DMS 273 (cell line): Measurements from ENCODE around the gene HECA.
"Not testable (repeated sequence)": the region's sequence is repeated elsewhere in the genome, so short reads cannot be mapped to it uniquely, and the experiment has no call there.

Experiments used
- DNase-seq: peaks from one replicate; lab custom pipeline; 2025; ENCODE audit not compliant: unreplicated experiment; lab: John Stamatoyannopoulos, UW

Gene HECA

GRCh38 chr6:139135578-139136545 lies 982 bp downstream of the HECA start:
- peak; percentile 71 for DNase-seq

GRCh38 chr6:139137706-139138105 lies 2.8 kb downstream of the HECA start:
- no peak for DNase-seq

- DNase-seq = not testable (repeated sequence)
These were observed 6.0 kb downstream of the HECA start for GRCh38 chr6:139140854-139141253.

- no peak for DNase-seq
These were observed 7.4 kb downstream of the HECA start for GRCh38 chr6:139142262-139142661.

GRCh38 chr6:139143111-139143510 lies 8.2 kb downstream of the HECA start:
- DNase-seq = no peak

DNA sequence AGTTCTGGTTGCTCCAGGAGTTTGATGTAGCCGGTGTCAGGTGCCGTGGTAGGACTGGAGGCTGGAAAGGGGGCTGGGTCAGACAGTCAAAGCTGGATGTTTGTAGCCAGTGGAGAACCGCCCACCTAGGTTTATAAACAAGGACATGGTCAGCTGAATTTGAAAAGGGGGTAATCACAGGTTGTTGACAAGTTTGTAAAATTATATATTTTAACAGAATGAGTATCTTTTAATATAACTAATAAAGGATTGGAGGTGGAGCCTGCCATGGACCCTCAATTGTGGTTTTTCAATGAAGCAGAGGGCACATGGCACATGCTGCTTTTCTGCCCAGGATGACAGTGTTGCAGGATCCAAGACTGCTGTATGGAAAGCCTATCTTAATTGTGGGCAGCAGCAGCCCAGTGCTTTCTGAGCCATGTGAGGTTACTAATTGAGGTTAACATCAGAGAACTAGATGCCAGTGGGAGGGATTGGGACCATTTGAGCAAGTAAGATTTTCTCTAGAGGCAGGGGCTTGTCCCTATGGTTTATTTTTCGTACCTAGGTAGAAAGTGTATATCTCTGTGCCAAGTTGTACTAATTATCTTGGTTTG lies 9.7 kb downstream of the HECA start:
- DNase-seq = peak; percentile 36

- no peak for DNase-seq
These were observed 10.8 kb downstream of the HECA start for GRCh38 chr6:139145661-139146060.

DNA sequence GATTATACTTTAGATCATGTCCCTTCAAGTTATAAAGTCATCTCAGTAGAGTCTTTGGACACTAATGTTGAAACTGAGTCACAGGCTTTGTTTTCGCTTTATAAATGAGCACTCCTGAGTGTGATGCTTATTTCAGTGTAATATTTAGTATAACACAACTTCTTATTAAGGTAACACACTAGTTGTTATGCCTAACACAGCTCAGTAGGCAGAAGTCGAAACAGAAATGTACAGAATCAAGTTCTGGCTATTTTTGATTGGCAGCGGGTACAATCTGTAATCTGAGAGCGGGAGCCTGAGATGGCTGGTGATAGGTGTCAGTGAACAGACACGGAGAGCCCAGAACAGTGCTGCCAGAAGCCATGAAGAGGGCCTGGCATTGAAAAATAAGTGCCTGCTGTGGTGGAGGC lies 11.4 kb downstream of the HECA start:
- peak; percentile 33 for DNase-seq

- no peak for DNase-seq
These were observed 12.7 kb downstream of the HECA start for GRCh38 chr6:139147628-139148027.

DNA sequence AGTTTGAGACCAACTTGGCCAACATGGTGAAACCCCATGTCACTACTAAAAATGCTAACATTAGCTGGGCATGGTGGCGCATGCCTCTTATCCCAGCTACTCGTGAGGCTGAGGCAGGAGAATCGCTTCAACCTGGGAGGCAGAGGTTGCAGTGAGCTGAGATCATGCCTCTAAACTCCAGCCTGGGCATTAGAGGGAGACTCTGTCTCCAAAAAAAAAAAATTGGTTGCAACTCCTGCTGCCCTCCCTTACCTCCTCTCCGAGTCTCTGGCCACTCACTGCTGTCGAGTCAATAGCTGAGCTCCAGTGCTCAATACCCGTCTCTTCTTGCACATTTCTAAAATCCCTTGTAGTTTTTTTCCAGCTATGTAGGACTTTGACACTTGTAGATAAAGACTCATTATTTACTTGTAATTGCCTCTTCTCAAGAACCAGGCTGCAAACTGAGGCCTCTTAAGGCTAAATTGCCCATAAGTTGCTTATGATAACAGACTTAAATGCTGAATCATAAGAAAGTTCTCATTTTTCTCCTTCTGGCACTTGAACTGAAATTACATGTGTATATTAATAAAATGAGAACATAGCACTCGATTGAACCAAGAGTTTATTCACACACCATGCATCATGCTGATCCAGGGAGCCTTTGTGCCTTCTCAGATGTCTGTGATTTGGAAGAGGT lies 13.8 kb downstream of the HECA start:
- DNase-seq = peak; percentile 61

DNA sequence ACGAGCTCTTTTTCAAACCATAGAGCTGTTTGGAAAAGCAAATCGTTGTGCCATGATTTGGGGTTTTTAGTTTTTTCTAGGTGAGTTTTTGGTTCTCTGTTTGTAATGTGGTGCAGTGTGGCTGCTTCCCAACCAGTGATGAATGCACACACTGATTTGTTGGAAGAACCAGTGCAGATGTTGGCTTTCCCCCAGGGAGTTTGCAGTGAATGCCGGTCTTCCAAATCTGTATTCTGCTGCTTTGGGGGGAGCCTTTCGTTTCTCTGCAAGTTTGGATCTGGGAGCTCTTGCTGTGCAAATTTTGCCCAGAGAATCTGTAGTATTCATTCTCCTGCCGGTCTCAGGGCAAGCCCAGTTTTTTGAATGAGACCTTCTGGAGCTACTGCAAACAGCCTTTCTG lies 14.5 kb downstream of the HECA start:
- DNase-seq = peak; percentile 85

DNA sequence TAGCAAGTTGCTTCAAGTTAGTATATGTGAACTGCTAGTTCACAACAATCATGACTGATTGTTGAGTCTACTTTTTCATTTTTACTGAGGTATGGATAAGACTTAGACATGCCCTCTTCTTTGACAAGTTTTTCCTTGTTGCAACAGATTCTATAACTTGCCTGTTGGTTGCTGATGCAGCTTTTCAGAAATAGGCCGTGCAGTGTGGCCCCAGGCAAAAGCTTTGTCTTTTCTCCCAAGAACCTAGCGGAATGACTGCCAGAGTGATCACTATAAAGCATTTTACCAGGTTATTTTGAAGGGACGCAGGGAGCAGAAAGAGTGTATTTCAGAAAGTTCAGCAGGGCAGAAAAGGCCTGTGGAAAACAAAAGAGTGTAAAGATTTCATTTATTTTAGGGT lies 16.0 kb downstream of the HECA start:
- peak; percentile 41 for DNase-seq

DNA sequence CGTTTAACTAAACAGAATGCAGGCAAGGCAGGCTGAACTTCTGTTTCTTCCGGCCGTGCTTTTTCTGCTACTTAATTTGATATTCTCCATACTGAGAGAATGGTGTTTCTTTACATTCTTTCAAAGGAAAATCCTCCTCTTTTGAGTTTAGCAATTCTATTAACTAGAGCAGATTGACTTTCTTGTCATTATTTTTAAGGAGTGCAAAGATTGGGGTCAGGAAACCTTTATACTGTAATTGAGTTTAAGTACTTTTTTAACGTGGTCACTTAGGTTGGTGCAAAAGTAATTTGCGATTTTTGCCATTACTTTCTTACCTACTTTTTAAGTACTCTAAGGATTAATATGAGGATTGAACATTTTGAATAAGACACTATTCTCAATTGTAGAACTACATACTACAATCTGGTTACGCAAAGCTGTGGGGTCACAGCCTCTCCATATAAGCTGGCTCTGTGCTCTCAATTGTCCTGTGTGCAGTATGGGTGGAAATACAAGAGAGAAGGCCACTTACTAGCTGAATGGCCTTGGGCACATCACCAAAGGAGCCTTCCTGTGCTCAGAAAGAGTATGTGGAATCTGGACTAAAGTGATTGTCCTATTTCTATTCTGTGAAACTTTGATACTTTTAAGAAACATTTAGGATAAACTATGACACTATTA lies 16.7 kb downstream of the HECA start:
- DNase-seq = peak; percentile 41

- peak; percentile 40 for DNase-seq
These were observed 17.4 kb downstream of the HECA start for GRCh38 chr6:139152088-139152891.

GRCh38 chr6:139152892-139153271 lies 18.0 kb downstream of the HECA start:
- DNase-seq = peak; percentile 36

DNA sequence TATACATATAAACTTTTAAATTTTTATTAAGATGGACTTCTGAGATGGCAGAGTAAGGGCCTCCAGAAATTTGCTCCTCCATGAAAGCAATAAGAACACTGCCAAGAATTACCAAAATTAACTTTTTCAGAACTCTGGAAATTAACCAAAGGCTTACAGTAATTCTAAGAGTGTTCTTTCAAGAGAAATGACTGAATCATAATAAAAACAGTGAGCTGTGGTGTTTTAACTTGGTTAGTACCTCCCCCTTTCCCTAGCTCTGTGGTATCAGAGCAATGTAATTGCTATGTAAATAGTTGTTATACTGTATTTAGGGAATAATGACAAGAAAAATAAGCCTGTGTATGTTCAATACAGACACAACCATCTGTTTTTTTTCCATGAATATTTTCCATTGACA lies 19.0 kb downstream of the HECA start:
- no peak for DNase-seq

DNA sequence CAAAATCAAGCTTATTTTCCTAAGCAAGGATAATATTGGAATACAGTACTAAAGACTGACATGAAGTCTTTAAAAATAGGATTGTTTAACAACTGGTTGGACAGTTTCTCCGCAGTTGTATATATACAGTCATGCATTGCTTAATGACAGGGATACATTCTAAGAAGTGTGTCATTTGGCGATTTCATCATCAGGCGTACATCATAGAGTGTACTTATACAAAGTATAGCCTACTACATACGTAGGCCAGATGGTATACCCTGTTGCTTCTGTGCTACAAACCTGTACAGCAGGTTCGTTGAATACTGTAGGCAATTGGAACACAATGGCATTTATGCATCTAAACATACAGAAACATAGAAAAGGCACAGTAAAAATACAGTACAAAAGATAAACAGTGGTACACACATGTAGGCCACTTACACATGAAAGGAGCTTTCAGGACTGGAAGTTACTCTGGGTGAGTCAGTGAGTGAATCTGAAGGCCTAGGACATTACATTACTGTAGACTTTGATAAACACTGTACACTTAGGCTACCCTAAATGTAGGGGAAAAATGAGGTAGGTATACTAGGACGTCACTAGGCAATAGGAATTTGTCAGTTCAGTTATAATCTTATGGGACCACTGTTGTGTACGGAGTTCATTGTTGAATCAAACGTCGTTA lies 20.1 kb downstream of the HECA start:
- no peak for DNase-seq

DNA sequence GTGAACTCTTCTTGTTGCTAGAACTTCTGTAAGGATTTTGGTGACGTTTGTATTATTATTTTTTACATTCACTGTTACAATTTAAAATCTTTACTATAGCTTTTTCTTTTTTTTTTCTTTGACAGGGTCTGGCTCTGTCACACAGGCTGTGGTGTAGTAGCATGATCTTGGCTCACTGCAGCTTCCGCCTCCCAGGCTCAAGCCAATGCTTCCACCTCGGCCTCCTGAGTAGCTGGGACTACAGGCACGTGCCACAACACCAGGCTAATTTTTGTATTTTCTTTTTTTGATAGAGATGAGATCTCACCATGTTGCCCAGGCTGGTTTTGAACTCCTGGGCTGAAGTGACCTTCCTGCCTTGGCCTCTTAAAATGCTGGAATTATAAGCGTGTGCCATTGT lies 21.2 kb downstream of the HECA start:
- DNase-seq = no peak

DNA sequence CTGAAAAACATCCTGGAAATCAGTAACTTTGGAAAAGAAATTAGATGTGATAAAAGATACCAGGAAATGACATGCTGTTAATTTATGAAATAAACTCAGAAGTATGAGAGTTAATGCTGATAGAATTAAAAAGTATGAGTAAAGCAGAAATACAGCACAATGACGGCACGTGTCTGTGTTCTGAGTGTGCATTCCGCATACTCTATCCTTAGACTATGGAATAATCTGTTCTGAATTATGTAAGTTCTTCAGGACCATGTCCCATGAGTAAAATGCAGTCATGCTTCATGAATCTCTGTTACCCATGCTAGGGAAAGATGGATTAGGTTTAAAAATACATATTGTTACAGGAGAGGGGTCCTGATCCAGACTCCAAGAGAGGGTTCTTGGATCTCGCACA lies 21.7 kb downstream of the HECA start:
- no peak for DNase-seq

DNA sequence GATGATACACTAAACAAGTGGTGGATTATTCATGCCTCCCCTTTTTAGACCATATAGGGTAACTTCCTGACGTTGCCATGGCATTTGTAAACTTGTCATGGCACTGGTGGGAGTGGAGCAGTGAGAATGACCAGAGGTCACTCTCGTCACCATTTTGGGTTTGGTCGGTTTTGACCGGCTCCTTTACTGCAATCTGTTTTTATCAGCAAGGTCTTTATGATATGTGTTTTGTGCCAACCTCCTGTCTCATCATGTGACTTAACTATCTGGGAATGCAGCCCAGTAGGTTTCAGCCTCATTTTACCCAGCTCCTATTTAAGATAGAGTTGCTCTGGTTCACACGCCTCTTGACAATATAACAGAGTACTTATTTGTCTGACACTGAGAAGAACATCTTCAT lies 22.2 kb downstream of the HECA start:
- DNase-seq = not testable (repeated sequence)
